Cerebellar nuclear complex (tissue), 1 donor: ENCODE data around the gene TP73.

Source experiments
- DNase-seq, 2 experiments: peaks; one replicate each; lab custom pipeline; 2025; lab: John Stamatoyannopoulos, UW

The TP73 gene

DNA sequence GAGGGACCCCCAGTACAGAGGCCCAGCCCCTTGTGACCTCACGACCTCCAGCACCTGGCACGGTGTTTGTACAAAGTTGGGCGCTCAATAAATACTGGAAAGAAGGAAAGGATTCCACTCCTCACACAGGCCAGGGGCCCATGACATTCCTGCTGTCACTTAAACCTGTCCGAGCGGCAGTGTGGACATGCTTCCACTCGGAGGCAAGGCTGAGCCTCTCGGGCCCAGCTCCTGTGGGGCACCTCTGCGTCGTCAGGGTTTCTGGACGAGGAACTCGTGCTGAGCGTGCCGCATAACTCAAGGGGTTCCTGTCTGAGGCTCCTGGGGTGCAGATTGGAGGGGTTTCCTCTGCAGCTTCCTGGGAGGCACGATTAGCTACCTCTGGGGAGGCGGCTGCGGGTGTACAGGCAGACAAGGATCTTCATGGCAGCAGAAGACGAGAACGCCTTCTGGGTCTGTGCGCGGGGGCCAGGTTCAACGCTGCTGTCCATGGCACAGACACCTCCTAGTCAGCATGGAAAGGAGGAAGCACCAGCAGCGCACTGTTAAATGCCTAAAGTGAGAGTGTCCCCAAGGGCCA is 116.6 kb downstream of the TP73 start:
- no peak for DNase-seq

DNA sequence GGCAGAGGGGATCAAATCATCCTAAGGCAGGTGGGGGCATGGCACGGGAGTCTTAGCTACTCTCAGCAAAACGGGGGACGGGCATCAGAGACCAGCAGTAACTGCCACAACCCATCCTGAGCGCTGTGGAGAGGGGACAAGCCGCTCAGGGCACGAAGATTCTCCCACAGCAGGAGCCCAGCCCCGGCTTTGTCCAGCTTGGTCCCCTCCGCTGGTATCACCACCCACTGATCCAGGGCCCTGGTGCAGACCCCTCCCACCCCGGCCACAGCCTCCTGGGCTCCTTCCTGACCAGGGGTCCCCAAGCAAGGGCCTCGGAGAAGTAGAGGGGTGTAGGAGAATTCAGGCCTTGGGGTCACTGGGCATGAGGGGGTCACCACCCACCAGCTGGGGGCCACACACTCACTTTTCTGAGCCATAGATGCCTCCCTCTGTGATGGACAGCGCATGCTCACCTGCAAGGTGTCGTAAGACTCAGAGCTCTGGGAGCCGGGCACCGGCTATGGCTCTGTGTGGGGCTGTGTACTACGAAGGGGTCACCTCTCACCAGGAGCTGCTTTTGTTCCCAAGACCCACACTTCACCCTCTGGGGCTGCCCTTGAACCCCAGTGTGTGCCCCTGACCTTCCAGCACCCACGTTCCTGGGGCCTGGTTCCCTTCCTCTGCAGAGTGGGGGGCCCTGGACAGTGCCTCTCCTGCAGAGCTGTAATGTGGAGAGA is 117.9 kb downstream of the TP73 start:
- no peak for DNase-seq

DNA sequence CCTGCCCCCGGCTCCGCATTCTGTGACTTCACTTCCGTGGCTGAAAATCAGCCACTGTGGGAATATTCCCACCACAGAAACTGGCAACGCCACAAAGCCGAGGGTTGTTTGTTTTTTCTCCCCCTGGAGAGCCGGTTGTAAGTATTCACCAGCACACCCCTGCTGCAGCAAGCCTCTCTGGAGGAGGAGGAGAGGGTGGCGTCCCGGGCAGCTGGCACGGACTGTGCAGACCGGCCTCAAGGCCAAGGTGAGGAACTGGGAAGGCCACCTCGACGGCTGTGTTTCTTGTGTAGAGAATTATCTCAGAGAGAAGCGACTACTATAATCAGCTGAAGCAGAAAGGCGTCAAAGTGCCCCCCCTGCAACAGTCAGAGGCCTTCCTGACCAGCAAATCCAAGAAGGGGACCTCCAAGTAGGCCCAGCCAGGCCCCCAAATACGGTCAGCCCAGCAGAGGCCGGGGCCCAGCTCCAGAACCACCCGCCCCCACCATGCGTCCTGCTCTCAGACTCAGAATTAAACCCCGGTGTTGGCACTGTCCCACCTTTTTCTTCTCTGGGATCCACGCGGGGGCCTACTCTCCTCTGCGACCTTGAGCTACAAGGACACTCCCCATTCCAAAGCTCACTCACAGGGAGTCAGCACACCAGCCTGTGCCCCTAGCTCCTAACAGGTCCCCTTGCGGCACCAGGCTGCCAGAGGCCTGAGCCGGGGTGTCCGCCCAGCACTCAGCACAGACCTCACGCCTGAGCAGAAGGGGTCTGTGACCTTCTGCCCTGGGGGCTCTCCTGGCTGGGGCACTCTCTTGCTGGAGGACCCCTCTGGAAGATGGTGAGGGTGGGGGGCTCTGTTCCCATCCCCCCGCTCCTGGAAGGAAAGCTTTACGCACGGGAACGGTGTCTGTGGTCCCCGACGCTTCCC is 119.1 kb downstream of the TP73 start:
- no peak for DNase-seq

DNA sequence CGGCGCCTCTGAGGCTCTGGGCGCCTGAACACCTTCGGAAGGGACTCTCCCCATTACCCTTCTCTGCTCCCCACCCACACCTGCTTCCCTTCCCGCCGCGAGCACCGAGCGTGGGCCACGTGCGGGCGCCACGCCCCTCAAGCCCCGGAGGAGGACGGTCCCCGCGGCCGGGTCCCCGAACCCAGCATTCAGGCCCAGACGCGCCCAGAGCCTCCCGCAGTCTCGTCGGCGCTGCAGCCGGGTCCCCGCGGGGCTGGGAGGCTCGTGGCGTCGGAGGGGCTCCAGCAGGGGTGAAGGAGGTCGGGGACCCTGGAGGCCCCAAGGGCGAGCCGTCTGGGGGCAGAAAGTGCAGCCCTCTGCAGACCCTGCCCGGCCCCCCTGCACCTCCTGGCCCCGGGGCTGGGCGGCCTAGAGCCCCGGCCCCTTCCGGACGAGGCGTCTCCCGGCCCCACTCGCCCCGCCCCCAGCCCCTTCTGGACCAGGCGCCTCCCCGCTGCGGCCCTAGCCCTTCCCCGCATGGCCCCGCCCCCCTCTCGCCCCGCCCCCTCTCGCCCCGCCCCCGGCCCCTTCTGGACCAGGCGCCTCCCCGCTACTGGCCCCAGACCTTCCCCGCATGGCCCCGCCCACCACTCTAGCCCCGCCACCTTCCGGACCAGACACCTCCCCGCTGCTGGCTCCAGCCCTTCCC is 119.9 kb downstream of the TP73 start:
- DNase-seq = no peak

DNA sequence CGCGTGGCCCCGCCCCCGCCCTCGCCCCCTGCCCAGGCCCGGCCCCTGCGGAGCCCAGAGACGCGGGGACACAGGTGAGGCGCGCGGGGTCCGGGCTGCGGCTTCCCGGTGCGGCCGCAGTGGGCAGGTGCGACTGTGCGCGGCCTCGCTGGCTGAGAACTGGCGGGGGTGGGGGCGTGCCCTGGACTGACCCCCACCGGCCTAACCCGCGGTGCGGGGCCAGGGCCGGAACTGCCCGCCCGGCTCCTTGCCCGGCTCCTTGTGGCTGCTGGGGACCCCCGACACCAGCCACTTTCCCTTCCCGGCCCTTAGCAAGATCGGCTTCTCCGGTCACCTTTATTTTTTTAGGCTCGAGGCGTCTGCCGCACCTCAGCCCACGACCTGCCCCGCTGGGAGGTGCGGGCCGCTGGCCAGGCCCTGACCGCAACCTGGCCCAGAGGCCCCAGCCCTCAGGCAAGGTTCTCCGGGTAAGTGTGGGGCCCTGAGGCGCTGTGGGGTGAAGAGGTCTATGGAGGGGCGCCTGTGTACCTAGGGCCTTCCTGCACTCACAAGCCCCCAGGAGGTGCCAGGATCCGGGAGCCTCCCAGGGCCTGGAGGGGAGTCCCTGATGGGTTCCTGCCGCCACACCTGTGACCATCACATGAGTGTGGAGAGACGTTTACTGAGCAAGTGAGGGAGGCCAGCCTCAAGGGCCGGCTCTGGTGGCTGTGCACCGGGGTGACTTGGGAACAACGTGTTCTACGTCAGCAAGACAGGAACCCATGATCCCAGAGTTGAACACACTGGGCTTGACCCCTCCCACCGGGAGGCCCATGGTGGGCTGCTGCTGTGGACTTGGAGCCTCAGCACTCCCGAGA is 120.6 kb downstream of the TP73 start, which contains the start of gene SMIM1:
Gene SMIM1 (plus strand): TSS at position 35 of the 857 bp plus-strand sequence. CDS start 2,625 bp downstream, outside the sequence.
- DNase-seq = no peak

DNA sequence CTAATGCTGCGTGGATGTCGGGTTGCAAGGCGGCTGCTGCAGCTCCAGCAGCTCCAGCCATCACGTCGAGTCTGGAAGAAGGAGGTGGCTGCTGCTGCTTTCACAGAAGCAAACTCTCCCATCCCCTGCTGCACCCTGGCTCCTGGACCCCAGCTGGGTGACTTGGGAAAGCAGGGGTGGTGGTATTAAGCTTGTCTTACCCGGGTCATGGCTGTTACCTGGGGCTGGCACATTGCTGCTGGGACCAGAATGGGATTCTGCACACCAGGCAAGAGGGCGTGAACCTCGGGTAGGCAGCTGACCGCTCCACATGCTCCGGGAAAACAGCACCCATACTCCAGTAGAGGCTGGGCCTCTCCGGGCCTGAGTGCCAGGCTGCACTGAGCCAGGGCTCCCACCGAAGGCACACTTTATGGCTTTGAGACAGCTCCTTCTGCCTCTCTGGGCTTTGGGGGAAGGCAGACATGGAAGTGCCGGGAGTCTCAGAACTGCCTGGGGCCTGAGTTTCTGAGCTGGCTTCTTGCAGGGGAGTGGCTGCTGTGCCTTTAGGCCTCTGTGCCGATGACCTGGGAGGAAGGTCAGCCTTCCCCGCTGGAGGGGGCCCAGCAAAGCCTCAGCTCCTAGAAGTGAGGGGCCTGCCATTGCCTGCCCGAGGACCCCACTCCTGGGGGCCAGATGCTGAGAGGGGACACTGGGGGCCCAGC is 121.4 kb downstream of the TP73 start:
- no peak for DNase-seq

DNA sequence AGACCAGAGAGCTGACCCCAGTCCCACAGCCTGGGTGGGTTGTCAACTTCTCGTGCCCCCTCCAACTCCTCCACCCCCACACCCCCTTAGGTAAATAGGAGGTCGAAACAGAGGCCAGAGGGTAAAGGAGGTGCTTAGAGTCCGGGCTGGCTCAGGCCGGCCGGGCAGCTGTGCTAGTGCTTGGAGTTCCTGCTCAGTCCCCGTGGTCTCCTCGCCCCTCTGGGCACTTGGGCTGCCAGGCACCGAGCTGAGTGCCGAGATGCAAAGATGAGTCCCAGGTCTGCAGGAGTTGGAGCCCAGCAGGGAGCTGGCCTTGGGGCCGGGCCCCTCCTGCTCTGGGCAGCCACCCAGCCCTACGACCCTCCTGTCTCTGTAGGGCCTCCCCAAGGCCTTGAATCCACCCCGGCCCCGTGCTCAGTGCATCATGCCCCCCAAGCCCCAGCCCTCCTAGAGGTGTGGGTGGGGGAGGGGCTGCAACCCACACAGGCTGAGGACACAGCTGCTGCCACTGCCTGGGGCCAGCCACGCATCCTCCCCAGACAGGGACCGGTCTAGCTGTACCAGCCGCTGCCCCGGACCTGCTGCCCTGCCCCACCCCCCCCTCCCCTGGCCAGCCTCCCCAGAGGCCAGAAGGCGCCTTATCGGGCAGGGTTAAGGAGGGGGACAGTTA is 122.1 kb downstream of the TP73 start:
- no peak for DNase-seq

DNA sequence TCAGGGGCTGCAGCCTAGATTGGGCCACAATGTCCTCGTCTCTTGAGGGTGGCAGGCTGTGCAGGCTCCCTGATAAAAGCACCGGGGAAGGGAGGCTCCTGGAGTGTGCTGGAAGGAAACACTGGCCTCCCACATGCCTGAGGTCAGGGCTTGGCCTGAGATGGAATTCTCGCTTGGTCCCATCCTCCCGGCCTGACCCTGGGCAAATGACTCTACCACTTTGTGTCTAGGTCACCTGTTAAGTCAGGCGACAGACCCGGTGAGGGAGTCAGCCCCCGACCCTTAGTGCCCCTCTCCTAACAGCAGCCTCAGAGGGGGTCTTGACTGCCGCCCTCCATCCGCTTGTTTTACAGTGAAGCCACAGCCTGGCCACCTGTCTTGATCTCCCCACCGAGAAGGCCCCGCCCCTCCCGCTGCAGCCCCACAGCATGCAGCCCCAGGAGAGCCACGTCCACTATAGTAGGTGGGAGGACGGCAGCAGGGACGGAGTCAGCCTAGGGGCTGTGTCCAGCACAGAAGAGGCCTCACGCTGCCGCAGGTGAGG is 122.7 kb downstream of the TP73 start:
- DNase-seq = no peak

DNA sequence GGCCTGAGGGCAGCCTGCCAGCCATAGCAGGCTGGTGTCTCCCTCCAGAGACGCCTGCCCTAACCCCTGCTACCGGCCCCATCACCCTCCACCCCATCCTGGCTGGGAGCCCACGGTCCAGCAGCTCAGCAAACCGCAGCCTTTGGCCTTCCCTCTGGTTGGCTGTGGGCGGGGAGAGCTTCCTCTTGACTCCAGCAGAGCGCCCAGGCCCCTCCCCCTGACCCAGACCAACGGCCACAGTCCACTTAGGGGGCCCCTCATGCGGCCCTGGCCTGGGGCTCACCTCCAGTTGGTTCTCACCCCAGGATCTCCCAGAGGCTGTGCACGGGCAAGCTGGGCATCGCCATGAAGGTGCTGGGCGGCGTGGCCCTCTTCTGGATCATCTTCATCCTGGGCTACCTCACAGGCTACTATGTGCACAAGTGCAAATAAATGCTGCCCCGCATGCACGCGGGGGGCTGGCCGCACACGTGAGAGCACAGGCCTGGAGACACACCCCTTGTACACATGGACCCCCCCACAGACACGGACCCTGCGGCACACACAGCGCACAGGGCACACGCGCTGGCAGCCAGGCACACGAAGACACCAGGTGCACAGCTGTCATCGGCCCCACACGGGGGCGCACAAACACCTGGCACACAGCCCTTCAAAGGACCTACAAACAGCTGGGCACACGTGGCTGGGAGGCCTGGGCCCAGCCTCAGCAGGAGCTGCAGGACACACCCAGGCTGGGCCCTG is 123.3 kb downstream of the TP73 start:
- DNase-seq = no peak

DNA sequence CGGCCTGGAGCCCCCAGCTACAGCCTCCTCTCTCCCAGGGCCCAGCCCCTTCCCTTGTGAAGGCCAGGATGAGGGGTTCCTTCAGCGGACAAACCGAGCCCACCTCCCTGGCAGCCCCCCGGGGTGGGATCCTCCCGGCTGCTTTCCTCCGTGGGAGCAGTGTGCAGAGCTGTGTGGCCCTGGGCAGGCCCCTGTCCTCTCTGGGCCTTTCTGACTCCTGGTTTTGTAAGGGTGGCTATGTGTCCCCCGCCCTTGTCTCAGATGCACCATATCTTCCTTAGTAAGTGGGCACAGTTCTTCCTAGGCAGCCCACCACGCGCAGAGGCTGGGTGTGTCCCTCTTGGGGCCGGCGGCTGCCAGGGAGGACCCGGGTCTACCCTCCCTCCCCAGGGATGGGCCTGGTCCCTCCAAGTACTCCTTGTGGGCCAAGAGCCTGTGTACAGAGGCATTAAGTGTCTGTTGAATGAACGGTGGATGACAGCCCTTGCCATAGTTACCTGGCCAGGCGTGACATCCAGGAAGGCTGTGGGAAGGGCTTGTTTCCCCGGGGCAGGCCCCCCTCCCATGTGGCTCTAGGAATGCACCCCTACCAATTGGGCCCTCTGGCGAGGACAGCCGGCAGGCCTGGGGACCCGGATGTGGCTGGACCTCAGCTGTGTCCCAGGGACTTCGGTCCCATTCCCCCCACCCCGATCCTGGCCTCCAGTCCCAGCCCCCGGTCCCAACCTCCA is 124.1 kb downstream of the TP73 start:
- DNase-seq = no peak

DNA sequence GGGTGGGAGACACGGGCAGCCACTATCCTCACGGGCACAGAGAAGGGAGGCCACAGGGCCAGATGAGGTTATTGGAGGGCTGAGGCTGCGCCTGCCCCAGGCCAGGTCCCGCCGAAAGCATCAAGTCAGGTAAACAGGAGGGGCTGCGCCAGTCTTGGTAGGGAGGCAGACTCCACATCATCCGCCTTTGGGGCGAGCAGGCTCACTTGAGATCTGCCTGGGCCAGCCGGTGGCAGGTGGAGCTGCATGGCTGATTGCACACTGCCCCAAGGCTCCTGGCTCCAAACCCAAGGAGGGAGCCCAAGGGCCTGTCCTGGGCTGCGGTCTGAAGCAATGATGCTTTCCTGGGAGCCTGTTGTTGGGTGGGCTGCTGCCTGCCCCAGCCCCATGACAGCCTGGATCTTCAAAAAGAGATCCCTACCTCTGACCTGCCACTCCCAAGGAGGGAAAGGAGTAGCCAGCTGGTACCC is 124.8 kb downstream of the TP73 start:
- DNase-seq = peak in 1 of 2 experiments; percentile 34

DNA sequence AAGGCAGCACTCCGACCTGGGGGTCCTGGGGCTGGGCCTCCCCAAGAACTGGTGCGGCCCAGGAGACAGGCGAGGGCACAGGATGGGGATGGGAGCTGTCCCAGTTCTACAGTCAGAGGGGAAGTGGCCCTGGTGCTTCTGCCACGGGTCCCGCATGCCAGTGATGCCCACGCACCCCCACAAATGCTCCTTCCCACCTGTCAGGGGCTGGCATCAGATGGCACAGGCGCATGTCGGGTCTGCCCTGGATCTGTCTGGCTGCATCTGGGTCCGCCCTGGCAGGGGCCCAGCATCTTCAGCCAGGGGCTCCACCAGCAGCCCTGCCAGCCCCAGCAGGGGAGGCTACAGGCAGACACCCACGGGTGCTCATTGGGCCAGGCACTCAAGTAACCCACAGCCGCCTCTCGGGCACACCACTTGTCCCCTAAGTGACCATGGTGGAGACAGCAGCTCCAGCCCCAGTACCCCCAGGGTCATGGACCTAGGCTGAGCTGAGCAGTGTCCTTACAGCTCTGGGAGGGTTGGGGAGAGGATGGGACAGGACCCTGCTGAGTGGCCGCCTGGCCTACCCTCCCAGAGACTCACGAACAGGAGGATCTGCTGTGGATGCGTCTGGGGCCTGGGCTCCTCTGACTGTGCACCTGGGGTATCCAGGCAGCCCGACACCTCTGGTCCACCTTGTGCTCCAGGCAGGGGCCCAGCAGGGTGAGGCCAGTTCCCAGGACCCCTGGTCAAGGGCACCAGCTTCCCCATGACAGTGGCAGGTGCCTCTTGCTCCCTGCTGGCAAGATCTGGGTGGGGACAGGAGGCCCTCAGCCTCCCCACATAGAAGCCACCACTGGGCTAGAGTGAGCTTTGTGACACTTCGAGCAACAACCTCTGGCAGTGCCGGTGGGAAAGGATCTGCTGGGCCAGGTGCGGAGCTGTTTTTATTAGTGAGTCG is 125.6 kb downstream of the TP73 start:
- no peak for DNase-seq

DNA sequence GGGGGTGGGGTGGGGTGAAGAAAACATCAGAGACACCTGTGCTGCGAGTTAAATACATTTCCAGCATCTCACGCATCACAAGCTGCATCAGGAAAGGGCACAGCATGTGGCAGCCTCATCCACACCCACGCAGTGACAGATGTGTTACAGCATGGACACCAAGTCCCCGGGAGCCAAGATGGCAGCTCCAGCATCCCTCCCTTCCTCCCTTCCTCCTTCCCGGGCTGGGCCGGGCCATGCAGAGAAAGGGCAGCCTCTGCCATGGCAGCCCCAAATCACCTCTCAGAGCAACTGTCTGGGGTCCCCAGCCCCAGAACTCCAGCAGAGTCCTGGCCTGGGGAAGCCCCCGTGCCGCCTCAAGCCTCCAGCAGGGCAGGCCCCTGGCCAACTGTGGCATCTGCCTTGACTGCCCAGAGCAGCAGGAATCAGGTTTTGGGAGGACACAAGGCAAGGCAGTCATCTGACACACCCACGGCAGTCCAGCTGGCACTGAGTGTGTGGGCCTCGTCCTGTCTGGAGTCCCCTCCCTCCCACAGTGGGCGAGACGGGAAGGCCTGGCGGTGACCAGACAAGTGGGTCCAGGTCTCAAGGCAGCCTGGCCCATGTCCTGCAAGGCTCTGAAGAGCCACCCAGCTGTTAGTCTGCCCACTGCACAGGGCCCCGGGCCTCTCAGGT is 126.4 kb downstream of the TP73 start:
- DNase-seq = peak in 1 of 2 experiments; percentile 16

DNA sequence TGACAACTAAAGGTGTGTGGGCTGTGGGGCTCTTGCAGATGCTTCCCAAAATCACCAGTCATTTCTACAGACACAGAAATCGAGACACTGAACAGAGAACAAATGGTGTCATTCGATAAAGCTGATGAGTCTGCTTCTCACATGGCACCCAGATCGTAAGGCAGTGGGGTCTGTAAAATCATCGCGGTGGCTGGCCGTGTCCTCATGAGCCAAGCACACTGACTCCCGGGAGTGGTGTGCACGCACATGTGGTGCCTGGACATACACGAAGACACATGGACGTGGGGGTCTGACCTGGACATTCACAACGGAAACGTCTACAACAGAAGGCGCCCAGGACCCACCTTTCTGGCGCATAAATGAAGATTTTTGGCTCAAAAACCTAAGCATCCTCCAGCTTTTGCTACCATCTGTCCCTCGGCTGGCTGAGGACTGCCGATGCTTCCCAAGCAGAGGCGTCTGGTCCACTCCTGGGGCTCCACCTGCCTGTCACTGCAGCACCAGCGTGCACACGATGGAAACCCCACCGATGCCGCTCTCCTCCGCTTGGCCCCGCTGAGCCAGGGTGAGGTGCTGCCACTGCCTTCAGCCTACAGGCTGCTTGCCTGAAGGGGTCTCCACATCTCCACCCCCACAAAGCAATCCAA is 127.1 kb downstream of the TP73 start:
- DNase-seq = no peak

DNA sequence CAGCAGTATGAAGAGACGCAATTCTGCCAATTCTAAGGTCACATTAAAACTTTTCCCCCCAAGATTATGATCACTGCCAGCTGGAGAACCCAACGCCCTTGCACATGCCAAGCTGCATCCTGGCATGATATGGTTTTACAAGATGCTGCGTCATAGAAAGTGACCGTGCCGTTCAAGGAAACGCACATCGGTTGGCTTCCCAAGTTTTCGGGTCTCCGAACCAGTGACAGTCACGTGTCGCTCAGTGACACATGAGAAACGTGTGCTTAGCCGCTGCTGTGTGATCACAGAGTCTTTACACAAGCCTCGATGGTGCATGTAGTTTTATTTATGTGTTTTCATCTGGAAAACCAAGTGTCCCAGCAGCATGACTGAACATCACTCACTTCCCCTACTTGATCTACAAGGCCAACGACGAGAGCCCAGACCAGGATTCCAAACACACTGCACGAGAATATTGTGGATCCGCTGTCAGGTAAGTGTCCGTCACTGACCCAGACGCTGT is 127.6 kb downstream of the TP73 start:
- DNase-seq = no peak

DNA sequence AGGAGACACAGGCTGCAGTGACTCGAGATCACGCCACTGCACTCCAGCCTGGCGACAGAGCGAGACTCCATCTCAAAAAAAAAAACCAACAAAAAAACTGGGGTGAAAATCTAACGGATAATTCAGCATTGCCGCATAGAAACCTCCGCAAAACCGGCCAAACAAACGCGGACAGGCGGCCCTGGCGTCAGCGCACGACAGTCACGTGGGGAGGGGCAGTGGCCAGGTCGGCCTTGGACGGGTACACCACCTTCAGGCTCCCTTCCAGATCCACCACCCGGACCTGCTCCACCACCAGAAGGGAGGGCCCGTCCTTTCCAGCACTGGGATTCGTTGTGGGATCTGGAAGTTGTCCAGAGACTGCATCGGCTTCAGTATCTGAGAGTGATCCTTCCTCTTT is 128.6 kb downstream of the TP73 start:
- DNase-seq = no peak
